SW480 (cell line): ENCODE results near the gene IQUB.
"Not testable (repeated sequence)": the region's sequence is repeated elsewhere in the genome, so short reads cannot be mapped to it uniquely, and the experiment has no call there.

ENCODE experiments used
- DNase-seq: peaks from one replicate; pipeline ENCODE4 v3.0.0-alpha.2; 2016; ENCODE audit warnings: low spot score

Gene IQUB

GRCh38 chr7:123415625-123416024 is 118.8 kb downstream of the IQUB start:
- no peak for DNase-seq

- DNase-seq, result no peak
These were observed 124.0 kb downstream of the IQUB start for GRCh38 chr7:123410273-123410904.

GRCh38 chr7:123407951-123408350 is 126.4 kb downstream of the IQUB start:
- not testable (repeated sequence) for DNase-seq
